HepG2 (cell line): ENCODE data around the gene CATSPERD. TPM values are rescaled to one million over a fixed set of nuclear protein-coding genes. Genes with fewer than 3 reads are reported as not detected.

ENCODE experiments used
- AKAP8 ChIP-seq: sonication (generic); formaldehyde crosslinking; IDR thresholded peaks from 2 replicates; pipeline ENCODE4 v1.5.1; 2020; ENCODE audit warnings: mild to moderate bottlenecking, missing genetic modification reagents
- CSRNP2 ChIP-seq: sonication (generic); formaldehyde crosslinking; conservative IDR thresholded peaks from 2 replicates; pipeline ENCODE4 v1.8.0; 2022; ENCODE audit warnings: low read depth, missing genetic modification reagents
- EZH2 ChIP-seq: conservative IDR thresholded peaks from 2 replicates; pipeline ENCODE4 v1.6.1; 2012; ENCODE audit warnings: mild to moderate bottlenecking, low read depth, low read length, moderate library complexity
- FOXK1 ChIP-seq: sonication (generic); formaldehyde crosslinking; IDR thresholded peaks from 2 replicates; pipeline ENCODE4 v1.4.0; 2020; ENCODE audit warnings: low read depth, missing genetic modification reagents, borderline replicate concordance
- FOXM1 ChIP-seq: sonication (generic); formaldehyde crosslinking; IDR thresholded peaks from 2 replicates; pipeline ENCODE4 v1.5.0; 2020; ENCODE audit warnings: missing genetic modification reagents
- GABPB1 ChIP-seq: IDR thresholded peaks from 2 replicates; pipeline ENCODE4 v1.6.1; 2016; ENCODE audit warnings: mild to moderate bottlenecking, missing genetic modification reagents, moderate library complexity, missing compliant biosample characterization
- MNT ChIP-seq: fragments of 450-650 bp; IDR thresholded peaks from 2 replicates; pipeline ENCODE4 v1.6.1; 2016
- NCOA1 ChIP-seq: sonication (generic); formaldehyde crosslinking; IDR thresholded peaks from 2 replicates; pipeline ENCODE4 v1.9.0; 2021; ENCODE audit warnings: missing genetic modification reagents
- NONO ChIP-seq, 2 experiments: fragments of 450-650 bp in 1 of 2; sonication (generic) in 1 of 2; formaldehyde crosslinking in 1 of 2; IDR thresholded peaks in 1 of 2; conservative IDR thresholded peaks in 1 of 2; 2 replicates each; pipeline versions ENCODE4 v1.6.1 to v1.8.0; 2017 to 2022; ENCODE audit warnings: mild to moderate bottlenecking in 1 of 2, missing genetic modification reagents in 1 of 2, moderate library complexity in 1 of 2
- POLR2AphosphoS5 ChIP-seq: IDR thresholded peaks from 2 replicates; pipeline ENCODE4 v1.6.1; 2012; ENCODE audit warnings: low read depth, low read length
- PRMT3 ChIP-seq: sonication (generic); formaldehyde crosslinking; IDR thresholded peaks from 2 replicates; pipeline ENCODE4 v1.8.1; 2022; ENCODE audit warnings: low read depth, mild to moderate bottlenecking, moderate library complexity, missing genetic modification reagents, borderline replicate concordance
- RBFOX2 ChIP-seq: fragments of 200-400 bp; formaldehyde crosslinking; IDR thresholded peaks from 2 replicates; pipeline ENCODE4 v1.6.1; 2017; ENCODE audit warnings: low read depth, mild to moderate bottlenecking, low read length
- ZBTB1 ChIP-seq: sonication (generic); formaldehyde crosslinking; IDR thresholded peaks from 2 replicates; pipeline ENCODE4 v1.4.0; 2020; ENCODE audit warnings: missing genetic modification reagents, borderline replicate concordance
- ZBTB33 ChIP-seq: sonication (generic); formaldehyde crosslinking; IDR thresholded peaks from 2 replicates; pipeline ENCODE4 v1.4.0; 2020; ENCODE audit warnings: missing genetic modification reagents
- ZC3H13 ChIP-seq: sonication (generic); formaldehyde crosslinking; IDR thresholded peaks from 2 replicates; pipeline ENCODE4 v1.8.1; 2023; ENCODE audit warnings: mild to moderate bottlenecking, missing genetic modification reagents, moderate library complexity
- ZNF383 ChIP-seq: sonication (generic); formaldehyde crosslinking; IDR thresholded peaks from 2 replicates; pipeline ENCODE4 v1.4.0; 2020; ENCODE audit warnings: missing genetic modification reagents, mild to moderate bottlenecking, borderline replicate concordance
- ZNF446 ChIP-seq: sonication (generic); formaldehyde crosslinking; IDR thresholded peaks from 2 replicates; pipeline ENCODE4 v1.5.0; 2020; ENCODE audit warnings: mild to moderate bottlenecking, missing genetic modification reagents
- ZNF549 ChIP-seq: sonication (generic); formaldehyde crosslinking; IDR thresholded peaks from 2 replicates; pipeline ENCODE4 v1.5.0; 2020; ENCODE audit warnings: missing genetic modification reagents
- ZNF687 ChIP-seq: sonication (generic); formaldehyde crosslinking; IDR thresholded peaks from 2 replicates; pipeline ENCODE4 v1.5.1; 2020; ENCODE audit warnings: mild to moderate bottlenecking, missing genetic modification reagents, moderate library complexity
- polyA plus RNA-seq, 8 experiments: library from polyadenylated mRNA; depleted of rRNA in 3 of 8; stranded (reverse) in 7 of 8; unstranded in 1 of 8; fragments of >200 nt; fragmentation: Illumina TruSeq in 4 of 8; extraction: Trizol in 4 of 8; gene quantifications; 2 replicates each; pipeline versions ENCODE4 v1.2.1 to v1.2.3, GENCODE V29; 2011 to 2016; ENCODE audit warnings: low read depth in 4 of 8, missing spikeins in 1 of 8, mixed read lengths in 1 of 8; ENCODE audit not compliant: insufficient read depth in 1 of 8
- total RNA-seq, 5 experiments: library from RNA; depleted of rRNA; stranded (reverse); fragments of >200 nt; fragmentation: Illumina TruSeq; extraction: Trizol; gene quantifications; 2 replicates each; pipeline ENCODE4 v1.2.3, GENCODE V29; 2016; ENCODE audit warnings: low read depth in 1 of 5

Gene CATSPERD
- total and polyA plus RNA-seq, 2 of the 13 experiments (the other 11 are each of a cell fraction or from before 2014, with no cell fraction given) = 0.04 TPM; not detected in 1

GRCh38 chr19:5693195-5694166 lies 27.0 kb upstream of the CATSPERD start (continued):
- no peak for TF ChIP-seq PRMT3
- TF ChIP-seq ZBTB1 = no peak
- TF ChIP-seq MNT = 0 out of 2 replicates have a peak, but pooled peaks have one; percentile 33
- no peak for TF ChIP-seq GABPB1
- TF ChIP-seq FOXK1 (CRISPR knock-in tag) = no peak
- no peak for TF ChIP-seq EZH2
- 0 out of 2 replicates have a peak, but pooled peaks have one; percentile 58 for TF ChIP-seq AKAP8 (CRISPR knock-in tag)
- TF ChIP-seq ZNF687 (CRISPR knock-in tag) = peak; percentile 41
- TF ChIP-seq NONO (IDR thresholded peaks at IDR 0.05) = no peak
- peak; percentile 36; the same call in 1 of the 2 replicates for TF ChIP-seq NONO (CRISPR knock-in tag; conservative IDR thresholded peaks at IDR 0.05)
- no peak for TF ChIP-seq ZNF549
- peak; percentile 90 for TF ChIP-seq RBFOX2
- TF ChIP-seq ZBTB33 (CRISPR knock-in tag) = peak; percentile 58; the same call in 1 of the 2 replicates
- TF ChIP-seq CSRNP2 (CRISPR knock-in tag) = no peak
- TF ChIP-seq POLR2AphosphoS5 = peak; percentile 26; the same call in 1 of the 2 replicates
- TF ChIP-seq ZNF446 = no peak
- peak; percentile 65; the same call in 1 of the 2 replicates for TF ChIP-seq ZC3H13
- TF ChIP-seq ZNF383 (CRISPR knock-in tag) = no peak
- no peak for TF ChIP-seq NCOA1 (CRISPR knock-in tag)
- TF ChIP-seq FOXM1 (CRISPR knock-in tag) = no peak
